Endothelial cell of umbilical vein (primary cell): Measurements from ENCODE around the gene CFAP65. TPM values are rescaled to one million over a fixed set of nuclear protein-coding genes. Genes with fewer than 3 reads are reported as not detected.

Source experiments
- BruUV-seq: library from RNA; stranded (reverse); fragments of 400-500 nt; replicated peaks from 2 replicates; lab custom pipeline; 2021; lab: Mats Ljungman, UMichigan
- CTCF ChIA-PET: fragments of 300-600, 350-600 bp; sonication (Branson Sonifier 250); formaldehyde crosslinking; loops from one replicate; lab custom pipeline; 2021; ENCODE audit warnings: antibody characterized with exemption, inconsistent platforms; lab: Charles Lee
- POLR2A ChIA-PET: fragments of 300-600, 350-600 bp; sonication (Branson Sonifier 250); formaldehyde crosslinking; loops from one replicate; lab custom pipeline; 2021; ENCODE audit warnings: antibody characterized with exemption, inconsistent platforms; lab: Charles Lee
- DNase-seq: peaks from one replicate; pipeline ENCODE4 v3.0.0-alpha.2; 2011; ENCODE audit warnings: low read depth, low spot score
- FAIRE-seq: peaks from 2 replicates; lab custom pipeline; 2011; peaks lifted over from hg19 to GRCh38; lab: Jason Lieb, UNC
- H2AFZ ChIP-seq: 2 replicates; pipeline ENCODE4 v1.6.0; 2012; ENCODE audit warnings: low read depth, low read length, control low read depth, inconsistent platforms
- H3K27ac ChIP-seq: 2 replicates; pipeline ENCODE4 v1.5.1; 2011; ENCODE audit warnings: low read depth, mild to moderate bottlenecking, control low read depth, low read length, moderate library complexity; ENCODE audit not compliant: insufficient read depth
- H3K27me3 ChIP-seq, 2 experiments: 2 replicates each; pipeline versions ENCODE4 v1.6.0 to v1.6.1; 2011; ENCODE audit warnings: low read length in 2 of 2, mixed read lengths in 1 of 2; ENCODE audit not compliant: control insufficient read depth in 2 of 2, insufficient read depth in 2 of 2
- H3K36me3 ChIP-seq, 2 experiments: 2 replicates in 1 of 2; 3 replicates in 1 of 2; pipeline ENCODE4 v1.5.1; 2011; ENCODE audit warnings: low read length in 2 of 2, mild to moderate bottlenecking in 1 of 2, moderate library complexity in 1 of 2; ENCODE audit not compliant: control insufficient read depth in 2 of 2, insufficient read depth in 2 of 2; ENCODE audit errors: extremely low read depth in 1 of 2
- H3K4me1 ChIP-seq: 3 replicates; pipeline ENCODE4 v1.5.1; 2011; ENCODE audit warnings: mild to moderate bottlenecking, low read length; ENCODE audit not compliant: control insufficient read depth, insufficient read depth; ENCODE audit errors: extremely low read depth
- H3K4me2 ChIP-seq: 2 replicates; pipeline ENCODE4 v1.6.1; 2011; ENCODE audit warnings: low read length, control low read depth, mixed read lengths; ENCODE audit not compliant: insufficient read depth
- H3K4me3 ChIP-seq, 3 experiments: fragments of 200-600 bp in 1 of 3; sonication (generic), shearing (Covaris generic) in 1 of 3; replicated peaks in 1 of 3; 2 replicates each; pipeline ENCODE4 v1.5.1; 2011 to 2016; ENCODE audit warnings: control low read depth in 3 of 3, low read length in 3 of 3, mild to moderate bottlenecking in 2 of 3, inconsistent platforms in 1 of 3, low read depth in 1 of 3, moderate library complexity in 1 of 3; ENCODE audit not compliant: insufficient read depth in 1 of 3
- H3K79me2 ChIP-seq: 2 replicates; pipeline ENCODE4 v1.6.0; 2012; ENCODE audit warnings: low read length, inconsistent platforms; ENCODE audit not compliant: control insufficient read depth, insufficient read depth
- H3K9ac ChIP-seq: replicated peaks from 2 replicates; pipeline ENCODE3; 2011; ENCODE audit warnings: low read length, control low read depth; ENCODE audit not compliant: insufficient read depth; ENCODE audit errors: extremely low read depth
- H3K9me1 ChIP-seq: replicated peaks from 3 replicates; pipeline ENCODE4 v1.6.0; 2011; ENCODE audit warnings: mild to moderate bottlenecking, low read length; ENCODE audit not compliant: control insufficient read depth, insufficient read depth; ENCODE audit errors: extremely low read depth
- H3K9me3 ChIP-seq: replicated peaks from 2 replicates; pipeline ENCODE4 v1.5.1; 2012; ENCODE audit warnings: low read length, inconsistent platforms; ENCODE audit not compliant: control insufficient read depth, insufficient read depth
- H4K20me1 ChIP-seq: replicated peaks from 2 replicates; pipeline ENCODE3; 2011; ENCODE audit warnings: mild to moderate bottlenecking, low read length; ENCODE audit not compliant: control insufficient read depth, insufficient read depth; ENCODE audit errors: extremely low read depth
- EZH2 ChIP-seq: IDR thresholded peaks from 2 replicates; pipeline ENCODE4 v1.6.1; 2012; ENCODE audit warnings: borderline replicate concordance, low read depth, mild to moderate bottlenecking, moderate library complexity, low read length, inconsistent platforms; ENCODE audit not compliant: severe bottlenecking
- FOS ChIP-seq: IDR thresholded peaks from 2 replicates; pipeline ENCODE4 v1.6.1; 2011; ENCODE audit warnings: mild to moderate bottlenecking, low read length, moderate library complexity, borderline replicate concordance; ENCODE audit not compliant: insufficient read depth
- GATA2 ChIP-seq: IDR thresholded peaks from 2 replicates; pipeline ENCODE4 v1.7.0; 2011; ENCODE audit warnings: low read depth, mild to moderate bottlenecking, moderate library complexity, mixed read lengths, low read length; ENCODE audit not compliant: insufficient read length, insufficient read depth
- MAX ChIP-seq: IDR thresholded peaks from 2 replicates; pipeline ENCODE4 v1.6.1; 2011; ENCODE audit not compliant: insufficient read depth, insufficient read length
- MYC ChIP-seq: IDR thresholded peaks from one replicate; pipeline ENCODE4 v1.6.1; 2011; ENCODE audit warnings: mild to moderate bottlenecking, low read depth, low read length
- dilution Hi-C: fragments of 300-500 bp; cut with MboI; formaldehyde crosslinking; loops from one replicate; pipeline ENCODE4 v1.15.0; 2019; ENCODE audit warnings: low sequenced_read_pairs; ENCODE audit not compliant: extremely low pct_ligation_motif_present
- intact Hi-C: fragments of 100-400 bp; cut with micrococcal nuclease; formaldehyde crosslinking; loops from one replicate; pipeline ENCODE4 v1.10.0; 2022
- polyA plus RNA-seq, 4 experiments: library from polyadenylated mRNA; depleted of rRNA in 3 of 4; stranded (reverse) in 3 of 4; unstranded in 1 of 4; fragments of >200 nt; gene quantifications; 2 replicates each; pipeline versions ENCODE4 v1.2.1 to v1.2.3, GENCODE V29; 2011 to 2012; ENCODE audit warnings: missing spikeins in 1 of 4
- total RNA-seq: library from RNA; stranded (reverse); gene quantifications from 2 replicates; pipeline ENCODE4 v1.2.3, GENCODE V29; 2021
- TF ChIP-seq, protein P1 (sequence below), 2 donors: IDR thresholded peaks; 1 replicate in 1 of 2; 2 replicates in 1 of 2; pipeline ENCODE4 v1.5.1; 2011; ENCODE audit warnings: low read length in 2 of 2, mild to moderate bottlenecking in 2 of 2, moderate library complexity in 2 of 2, control low read depth in 1 of 2, inconsistent platforms in 1 of 2, low read depth in 1 of 2; ENCODE audit not compliant: insufficient read depth in 1 of 2; ENCODE audit errors: extremely low read depth in 1 of 2

CFAP65 gene
- total and polyA plus RNA-seq, 2 donors (not counting 3 experiments of a cell fraction or from before 2014, with no cell fraction given) = 0.03 TPM; not detected in 1

DNA sequence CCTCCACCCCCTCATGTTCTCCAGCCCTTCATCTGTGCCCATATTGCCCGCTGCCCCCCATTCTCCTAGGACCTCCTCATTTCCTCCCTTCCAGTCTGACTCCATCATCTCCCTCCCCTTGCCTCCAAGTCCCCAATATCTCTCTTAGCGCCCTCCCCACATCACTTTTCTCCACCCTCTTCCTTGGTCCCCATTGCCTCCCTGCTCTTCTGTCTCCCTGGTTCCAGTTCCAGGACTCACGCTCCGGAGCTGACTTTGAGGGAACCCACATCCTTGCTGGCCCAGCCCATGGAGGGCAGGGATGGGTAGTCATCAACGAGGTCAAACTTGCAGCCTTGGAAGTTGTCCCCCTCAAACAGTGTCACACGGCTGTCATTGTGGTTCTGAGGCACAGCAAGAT is 50.7 kb downstream of the CFAP65 start:
- H3K9me3 ChIP-seq = no peaks in the 10 kb centered on the region
- CTCF ChIA-PET = interaction anchor here (1.4 to 10.4 kb wide), 3 partner anchors 8 to 129 kb away, joined by 4 to 164 read pairs (median 5); partner anchors contain the start of gene FEV
- POLR2A ChIA-PET = no interaction called here
- H3K36me3 ChIP-seq = no peaks in the 10 kb centered on the region
- H3K9ac ChIP-seq = no peak overlapping the region
- intact Hi-C loops (no loop called here), dilution Hi-C loops (no loop called here)
- no peak overlapping the region for H3K4me3 ChIP-seq
- no TSS peak for BruUV-seq
- no peaks in the 10 kb centered on the region for H3K9me1 ChIP-seq
- FAIRE-seq = no peak
- H3K27ac ChIP-seq = no peak overlapping the region
- no peak for TF ChIP-seq FOS
- TF ChIP-seq, protein P1, sequence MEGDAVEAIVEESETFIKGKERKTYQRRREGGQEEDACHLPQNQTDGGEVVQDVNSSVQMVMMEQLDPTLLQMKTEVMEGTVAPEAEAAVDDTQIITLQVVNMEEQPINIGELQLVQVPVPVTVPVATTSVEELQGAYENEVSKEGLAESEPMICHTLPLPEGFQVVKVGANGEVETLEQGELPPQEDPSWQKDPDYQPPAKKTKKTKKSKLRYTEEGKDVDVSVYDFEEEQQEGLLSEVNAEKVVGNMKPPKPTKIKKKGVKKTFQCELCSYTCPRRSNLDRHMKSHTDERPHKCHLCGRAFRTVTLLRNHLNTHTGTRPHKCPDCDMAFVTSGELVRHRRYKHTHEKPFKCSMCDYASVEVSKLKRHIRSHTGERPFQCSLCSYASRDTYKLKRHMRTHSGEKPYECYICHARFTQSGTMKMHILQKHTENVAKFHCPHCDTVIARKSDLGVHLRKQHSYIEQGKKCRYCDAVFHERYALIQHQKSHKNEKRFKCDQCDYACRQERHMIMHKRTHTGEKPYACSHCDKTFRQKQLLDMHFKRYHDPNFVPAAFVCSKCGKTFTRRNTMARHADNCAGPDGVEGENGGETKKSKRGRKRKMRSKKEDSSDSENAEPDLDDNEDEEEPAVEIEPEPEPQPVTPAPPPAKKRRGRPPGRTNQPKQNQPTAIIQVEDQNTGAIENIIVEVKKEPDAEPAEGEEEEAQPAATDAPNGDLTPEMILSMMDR (IDR thresholded peaks at IDR 0.05; ENCODE audit: extremely low read depth in 1 of 2, insufficient read depth in 1 of 2, low read depth in 1 of 2, low read length in 2 of 2) = no peak
- TF ChIP-seq MAX = no peak
- TF ChIP-seq GATA2 = no peak
- no peak for TF ChIP-seq MYC
- H4K20me1 ChIP-seq = no peaks in the 10 kb centered on the region
- H3K79me2 ChIP-seq = no peaks in the 10 kb centered on the region
- H2AFZ ChIP-seq = no peak overlapping the region
- H3K4me1 ChIP-seq = peaks cover 5% of the 10 kb centered on the region
- DNase-seq = no peak
- no peak overlapping the region for H3K4me2 ChIP-seq
- H3K27me3 ChIP-seq = peaks cover 89 to 95% of the 10 kb centered on the region in 2 experiments

GRCh38 chr2:218990052-218990451 is 51.3 kb downstream of the CFAP65 start:
- Histone ChIP-seq H3K27me3 (peaks cover 87 to 95% of the 10 kb centered on the region in 2 experiments), H3K79me2 (no peaks in the 10 kb centered on the region), H3K4me3 (no peak overlapping the region), H4K20me1 (no peaks in the 10 kb centered on the region), H3K4me2 (no peak overlapping the region), H2AFZ (no peak overlapping the region), H3K4me1 (peaks cover 5% of the 10 kb centered on the region), H3K9me3 (no peaks in the 10 kb centered on the region), H3K9me1 (no peaks in the 10 kb centered on the region), H3K36me3 (no peaks in the 10 kb centered on the region), H3K27ac (no peak overlapping the region), H3K9ac (no peak overlapping the region)
- peak; percentile 18 for TF ChIP-seq EZH2
- TF ChIP-seq MAX = no peak
- TF ChIP-seq, protein P1 (IDR thresholded peaks at IDR 0.05; ENCODE audit: extremely low read depth in 1 of 2, insufficient read depth in 1 of 2, low read depth in 1 of 2, low read length in 2 of 2) = no peak
- intact Hi-C loops (no loop called here), dilution Hi-C loops (no loop called here)
- BruUV-seq = no TSS peak
- no peak for FAIRE-seq
- DNase-seq = no peak
- POLR2A ChIA-PET = no interaction called here
- CTCF ChIA-PET = interaction anchor here (1.3 to 10.4 kb wide), 4 partner anchors 8 to 164 kb away, joined by 3 to 164 read pairs (median 4); partner anchors contain the start of gene FEV
